Stomach (tissue), 19 donors: ENCODE data around the gene CTAGE1. TPM values are rescaled to one million over a fixed set of nuclear protein-coding genes. Genes with fewer than 3 reads are reported as not detected.
A peak's percentile ranks its signal among the peaks of the same experiment; 100 is the strongest.

Source experiments
- DNase-seq, 2 donors: peaks; one replicate each; pipeline versions ENCODE4 v3.0.0 to v3.0.0-alpha.2; 2013 to 2019
- H3K27ac ChIP-seq, 5 donors: fragments of 200-600 bp in 4 of 5; sonication (generic) in 4 of 5; one replicate each; pipeline ENCODE4 v1.5.1; 2013 to 2019; ENCODE audit warnings: mild to moderate bottlenecking in 1 of 5, moderate library complexity in 1 of 5
- H3K27me3 ChIP-seq, 3 donors: fragments of 200-600 bp; sonication (generic); one replicate each; pipeline ENCODE4 v1.5.1; 2017 to 2019; ENCODE audit warnings: mixed run types in 1 of 3
- H3K36me3 ChIP-seq, 4 donors: fragments of 200-600 bp; sonication (generic); 1 replicate in 3 of 4; 2 replicates in 1 of 4; pipeline ENCODE4 v1.5.1; 2016 to 2019
- H3K4me1 ChIP-seq, 4 donors: fragments of 200-600 bp; sonication (generic); one replicate each; pipeline ENCODE4 v1.5.1; 2016 to 2019
- H3K4me3 ChIP-seq, 4 donors: fragments of 200-600 bp; sonication (generic) in 3 of 4; one replicate each; pipeline ENCODE4 v1.5.1; 2016 to 2019; ENCODE audit warnings: mild to moderate bottlenecking in 1 of 4
- H3K9me3 ChIP-seq, 4 donors: fragments of 200-600 bp; sonication (generic); one replicate each; pipeline ENCODE4 v1.5.1; 2016 to 2019
- CTCF ChIP-seq, 7 experiments: fragments of 450-650 bp in 4 of 7; fragments of 200-600 bp in 3 of 7; sonication (generic) in 3 of 7; IDR thresholded peaks; one replicate each; pipeline ENCODE4 v1.5.1; 2016 to 2019; ENCODE audit warnings: antibody characterized with exemption in 7 of 7, control low read depth in 2 of 7, mild to moderate bottlenecking in 1 of 7
- EP300 ChIP-seq: sonication (generic); formaldehyde crosslinking; IDR thresholded peaks from one replicate; pipeline ENCODE4 v1.6.1; 2017; ENCODE audit warnings: antibody characterized with exemption
- POLR2A ChIP-seq, 4 donors: fragments of 450-650 bp; IDR thresholded peaks; one replicate each; pipeline ENCODE4 v1.6.1; 2016; ENCODE audit warnings: antibody characterized with exemption in 4 of 4, control low read depth in 2 of 4, mild to moderate bottlenecking in 1 of 4, moderate library complexity in 1 of 4
- POLR2AphosphoS5 ChIP-seq, 3 donors: sonication (generic); formaldehyde crosslinking; IDR thresholded peaks; one replicate each; pipeline ENCODE4 v1.6.1; 2016; ENCODE audit warnings: antibody characterized with exemption in 3 of 3
- WGBS, 5 donors: extraction: QIAGEN DNeasy Blood & Tissue Kit in 3 of 5; methylation state at CpG; one replicate each; pipeline versions ENCODE4 v1.1.5 to v1.1.7; 2013 to 2018; 5-methylcytosine and 5-hydroxymethylcytosine counted together
- intact Hi-C: fragments of 100-400 bp; cut with DNase I; formaldehyde crosslinking; loops from one replicate; pipeline ENCODE4 v1.15.1; 2023; ENCODE audit warnings: low total_unique reads
- long read RNA-seq, 10 donors: transcript quantifications; one replicate each; lab custom pipeline, GENCODE V29; 2026
- polyA plus RNA-seq, 3 donors: library from polyadenylated mRNA; stranded (reverse); fragments of 200-250 nt; gene quantifications; one replicate each; pipeline ENCODE4 v1.2.3, GENCODE V29; 2013
- total RNA-seq, 5 donors: library from RNA; depleted of rRNA; stranded (reverse); fragments of >200 nt; gene quantifications; one replicate each; pipeline versions ENCODE4 v1.1.0 to v1.2.3, GENCODE V29; 2014 to 2016
- donor health status: healthy with polysubstance abuse.
- donor health status: Bipolar disorder and iron deficiency.
- donor health status: healthy.

CTAGE1 gene
- total RNA-seq (not detected), polyA plus RNA-seq (not detected)
- long read RNA-seq, donor 1, result 0 reads
- long read RNA-seq, donor 2, result 0 reads
- long read RNA-seq, donor 3, full-length matches to known transcripts, result 1 of 1 reads
- long read RNA-seq, donor 3, partial matches to known transcripts, result 0 of 1 reads
- long read RNA-seq, donor 3, other reads (novel, unspliced or antisense), result 0 of 1 reads
- long read RNA-seq, donor 4, result 0 reads
- long read RNA-seq, donor 5, result 0 reads
- long read RNA-seq, donor 6, result 0 reads
- long read RNA-seq, donor 7, result 0 reads
- long read RNA-seq, donor 8, result 0 reads
- long read RNA-seq, donor 9, result 0 reads
- long read RNA-seq, donor 10, result 0 reads

GRCh38 chr18:22417496-22418188 is at the start of gene CTAGE1:
TSS of gene CTAGE1 (minus strand) at chr18:22417915. CDS start at chr18:22417811, 104 bp downstream.
- TF ChIP-seq POLR2AphosphoS5 (IDR thresholded peaks at IDR 0.05) (no peak), CTCF (IDR thresholded peaks at IDR 0.05) (no peak), EP300 (no peak), POLR2A (IDR thresholded peaks at IDR 0.05) (no peak)
- 80 to 93% (median 85%) methylated on average over 24 of the region's 24 CpGs for WGBS, 5 donors
- no peak for DNase-seq

GRCh38 chr18:22466608-22467395 is 49.1 kb upstream of the CTAGE1 start:
- TF ChIP-seq EP300, result no peak
- no peak for TF ChIP-seq POLR2A (IDR thresholded peaks at IDR 0.05)
- no peak for TF ChIP-seq CTCF (IDR thresholded peaks at IDR 0.05)
- TF ChIP-seq POLR2AphosphoS5 (IDR thresholded peaks at IDR 0.05), result peak in 1 of 3 donors; percentile 14
- Histone ChIP-seq H3K4me3 (no peak overlapping the region), H3K9me3 (no peaks in the 10 kb centered on the region), H3K27me3 (no peaks in the 10 kb centered on the region), H3K36me3 (no peaks in the 10 kb centered on the region), H3K4me1 (peaks cover 36 to 52% (median 46%) of the 10 kb centered on the region in 4 donors), H3K27ac (peak overlapping the region; percentile 12 to 62 (median 44))
- 36 to 50% (median 40%) methylated on average over 3 of the region's 3 CpGs for WGBS, 5 donors
- intact Hi-C loops, result no loop called here
- peak in 1 of 2 donors; percentile 62 for DNase-seq

More at GRCh38 chr18:22417496-22418188, at the start of gene CTAGE1:
- Histone ChIP-seq H3K36me3 (no peaks in the 10 kb centered on the region), H3K4me1 (peaks cover 0 to 3% (median 0%) of the 10 kb centered on the region in 4 donors), H3K4me3 (no peak within 1 kb of the TSS), H3K27me3 (no peaks in the 10 kb centered on the region), H3K9me3 (no peaks in the 10 kb centered on the region), H3K27ac (no peak within 1 kb of the TSS)
- intact Hi-C loops, result no loop called here

- Histone ChIP-seq H3K4me1 (peaks cover 29 to 43% (median 37%) of the 10 kb centered on the region in 4 donors), H3K27ac (peak overlapping the region in 4 of 5 donors; percentile 30 to 62 (median 48)), H3K27me3 (no peaks in the 10 kb centered on the region), H3K36me3 (no peaks in the 10 kb centered on the region), H3K4me3 (no peak overlapping the region), H3K9me3 (no peaks in the 10 kb centered on the region)
- WGBS, 5 donors, result 39 to 68% (median 58%) methylated on average over 3 of the region's 3 CpGs
- intact Hi-C loops, result no loop called here
- DNase-seq, result peak in 1 of 2 donors; percentile 72
- TF ChIP-seq POLR2AphosphoS5 (IDR thresholded peaks at IDR 0.05) (peak in 2 of 3 donors; percentile 20 to 66), POLR2A (IDR thresholded peaks at IDR 0.05) (no peak)
These were observed 48.2 kb upstream of the CTAGE1 start for GRCh38 chr18:22465859-22466457.

- intact Hi-C loops, result no loop called here
- DNase-seq, result no peak
- TF ChIP-seq EP300, result no peak
- no peak for TF ChIP-seq POLR2A (IDR thresholded peaks at IDR 0.05)
- peaks cover 16 to 25% (median 22%) of the 10 kb centered on the region in 4 donors for H3K4me1 ChIP-seq
- no peaks in the 10 kb centered on the region for H3K36me3 ChIP-seq
- no peaks in the 10 kb centered on the region for H3K9me3 ChIP-seq
- no peaks in the 10 kb centered on the region for H3K27me3 ChIP-seq
- no peak overlapping the region for H3K27ac ChIP-seq
- H3K4me3 ChIP-seq, result no peak overlapping the region
- WGBS, 5 donors, result 90 to 95% (median 92%) methylated on average over 5 of the region's 5 CpGs
These were observed 45.4 kb upstream of the CTAGE1 start for GRCh38 chr18:22463076-22463475.

GRCh38 chr18:22459491-22459890 is 41.8 kb upstream of the CTAGE1 start:
- DNase-seq, result no peak
- no peaks in the 10 kb centered on the region for H3K9me3 ChIP-seq
- no peak overlapping the region for H3K27ac ChIP-seq
- no peaks in the 10 kb centered on the region for H3K36me3 ChIP-seq
- intact Hi-C loops, result no loop called here
- H3K27me3 ChIP-seq, result no peaks in the 10 kb centered on the region
- TF ChIP-seq EP300 (no peak), CTCF (IDR thresholded peaks at IDR 0.05) (no peak), POLR2AphosphoS5 (IDR thresholded peaks at IDR 0.05) (no peak), POLR2A (IDR thresholded peaks at IDR 0.05) (no peak)
- WGBS, 5 donors, result 78 to 92% (median 85%) methylated on average over 2 of the region's 2 CpGs
- no peak overlapping the region for H3K4me3 ChIP-seq
- no peaks in the 10 kb centered on the region for H3K4me1 ChIP-seq
